Adrenal gland (tissue), 12 donors: ENCODE measurements around the gene TBC1D16. TPM values are rescaled to one million over a fixed set of nuclear protein-coding genes. Genes with fewer than 3 reads are reported as not detected.

Source experiments
- DNase-seq, 7 donors: peaks; one replicate each; pipeline ENCODE4 v3.0.0-alpha.2; 2019 to 2020
- H3K27ac ChIP-seq, 5 donors: fragments of 200-600 bp; sonication (generic) in 4 of 5; 1 replicate in 3 of 5; 2 replicates in 2 of 5; pipeline versions ENCODE4 v1.5.1 to v1.8.0; 2016 to 2020; ENCODE audit warnings: mild to moderate bottlenecking in 1 of 5
- H3K27me3 ChIP-seq: fragments of 200-600 bp; 2 replicates; pipeline ENCODE4 v1.8.0; 2021
- H3K36me3 ChIP-seq, 2 donors: fragments of 200-600 bp; replicated peaks in 1 of 2; 1 replicate in 1 of 2; 2 replicates in 1 of 2; pipeline versions ENCODE4 v1.5.1 to v1.8.0; 2018 to 2022
- H3K4me1 ChIP-seq, 2 donors: fragments of 200-600 bp; replicated peaks in 1 of 2; 1 replicate in 1 of 2; 2 replicates in 1 of 2; pipeline versions ENCODE4 v1.5.1 to v1.8.0; 2018 to 2021
- H3K4me3 ChIP-seq, 4 donors: fragments of 200-600 bp; sonication (generic) in 3 of 4; one replicate each; pipeline ENCODE4 v1.5.1; 2016 to 2018
- H3K9me3 ChIP-seq, 3 donors: fragments of 200-600 bp; sonication (generic) in 1 of 3; replicated peaks in 1 of 3; 1 replicate in 2 of 3; 2 replicates in 1 of 3; pipeline versions ENCODE4 v1.5.1 to v1.8.0; 2016 to 2021
- POLR2A ChIP-seq, 2 donors: fragments of 450-650 bp; IDR thresholded peaks; one replicate each; pipeline ENCODE4 v1.6.1; 2017; ENCODE audit warnings: antibody characterized with exemption in 2 of 2, mild to moderate bottlenecking in 2 of 2, moderate library complexity in 1 of 2
- WGBS, 4 donors: extraction: QIAGEN DNeasy Blood & Tissue Kit in 2 of 4; methylation state at CpG; one replicate each; pipeline versions ENCODE4 v1.1.5 to v1.1.7; 2013 to 2017; 5-methylcytosine and 5-hydroxymethylcytosine counted together
- intact Hi-C, 2 donors: fragments of 100-400 bp; cut with DNase I; formaldehyde crosslinking; loops; one replicate each; pipeline versions ENCODE4 v1.14.1 to v1.15.0; 2022 to 2023
- polyA plus RNA-seq, 3 donors: library from polyadenylated mRNA; stranded (reverse); fragments of 200-250 nt in 2 of 3; fragments of 350-450 nt in 1 of 3; fragmentation: Illumina TruSeq in 1 of 3; extraction: RNeasy Lipid Tissue Mini Kit (QIAGEN cat#74804) in 1 of 3; gene quantifications; one replicate each; pipeline ENCODE4 v1.2.3, GENCODE V29; 2013 to 2014
- total RNA-seq, 9 donors: library from RNA; depleted of rRNA in 4 of 9; stranded (reverse); fragments of >200 nt in 4 of 9; fragments of 120-200 nt in 1 of 9; fragmentation: NEBNext Ultra II Directional in 1 of 9; extraction: Animal tissue kit (Norgen Biotek cat#: 25700) in 1 of 9; gene quantifications; one replicate each; pipeline versions ENCODE4 v1.1.0 to v1.2.4, GENCODE V29; 2013 to 2023
- TF ChIP-seq, protein P1 (sequence below), 6 experiments: fragments of 450-650 bp in 4 of 6; fragments of 200-600 bp in 2 of 6; sonication (generic) in 1 of 6; IDR thresholded peaks; 1 replicate in 5 of 6; 2 replicates in 1 of 6; pipeline versions ENCODE4 v1.5.1 to v1.8.0; 2016 to 2021; ENCODE audit warnings: antibody characterized with exemption in 6 of 6, mild to moderate bottlenecking in 2 of 6, moderate library complexity in 1 of 6
- donor health status: healthy with polysubstance abuse.
- donor health status: Bipolar disorder and iron deficiency.
- donor health status: DM: yes; HTN: yes; CAD: no.
- donor health status: DM: no; HTN: no; CAD: no.
- donor health status: DM: no; HTN: no; CAD: no.
- donor health status: DM: yes; HTN: yes; CAD: no.

The TBC1D16 gene
- total and polyA plus RNA-seq, 12 donors = 4.2 to 62.5 (median 29.5) TPM

DNA sequence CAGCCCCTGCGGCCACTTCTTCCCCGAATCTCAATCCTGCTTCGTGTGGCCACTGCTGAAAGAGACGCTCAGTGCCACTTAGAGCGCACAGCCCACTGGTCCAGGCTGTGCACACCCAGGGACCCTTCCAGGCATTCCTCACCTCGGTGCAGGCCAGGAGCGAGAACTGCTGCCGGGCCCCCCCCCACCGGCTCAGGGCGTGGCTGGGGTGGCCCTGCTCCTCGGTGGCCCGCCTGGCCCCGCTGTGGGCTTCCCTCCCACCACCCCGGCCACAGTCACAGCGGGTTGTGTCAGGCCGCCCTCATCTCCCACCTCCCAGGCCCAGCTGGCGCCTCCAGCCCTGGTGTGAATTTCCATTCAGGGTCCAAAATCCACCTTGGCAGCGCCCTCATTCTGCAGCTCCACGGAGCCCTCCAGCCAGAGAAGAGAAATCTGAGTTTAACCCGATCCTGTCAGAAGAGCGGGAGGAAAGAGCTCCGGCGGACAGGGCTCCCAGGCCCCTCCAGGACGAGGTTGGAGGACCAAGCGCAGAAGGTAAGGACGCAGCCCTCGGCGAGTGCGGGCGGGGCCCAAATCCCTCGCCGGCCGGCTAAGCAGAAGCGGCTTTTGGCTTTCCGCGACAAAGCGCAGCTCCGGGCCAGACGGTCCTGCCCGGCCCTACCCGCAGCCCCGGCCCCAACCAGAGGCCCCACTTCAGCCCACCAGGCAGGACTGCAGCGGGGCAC lies 12.0 kb downstream of the TBC1D16 start:
- WGBS, 4 donors = 82 to 93% (median 87%) methylated on average over 24 to 43 of the region's 43 CpGs
- intact Hi-C loops = no loop called here

DNA sequence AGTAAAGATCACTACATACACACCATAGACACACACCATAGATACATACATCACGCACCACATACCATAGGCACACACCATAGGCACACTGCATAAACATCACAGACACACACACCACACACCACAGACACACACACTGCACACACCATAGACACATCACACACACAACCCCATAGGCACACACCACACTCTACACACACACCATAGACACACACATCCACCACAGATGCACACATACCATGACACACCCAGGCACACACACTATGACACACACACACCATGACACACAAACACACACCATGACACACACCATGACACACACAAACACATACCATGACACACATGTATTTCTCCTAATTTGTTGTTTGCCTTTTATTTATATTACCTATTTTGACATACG lies 14.1 kb downstream of the TBC1D16 start:
- no peak overlapping the region for H3K27ac ChIP-seq
- TF ChIP-seq, protein P1, sequence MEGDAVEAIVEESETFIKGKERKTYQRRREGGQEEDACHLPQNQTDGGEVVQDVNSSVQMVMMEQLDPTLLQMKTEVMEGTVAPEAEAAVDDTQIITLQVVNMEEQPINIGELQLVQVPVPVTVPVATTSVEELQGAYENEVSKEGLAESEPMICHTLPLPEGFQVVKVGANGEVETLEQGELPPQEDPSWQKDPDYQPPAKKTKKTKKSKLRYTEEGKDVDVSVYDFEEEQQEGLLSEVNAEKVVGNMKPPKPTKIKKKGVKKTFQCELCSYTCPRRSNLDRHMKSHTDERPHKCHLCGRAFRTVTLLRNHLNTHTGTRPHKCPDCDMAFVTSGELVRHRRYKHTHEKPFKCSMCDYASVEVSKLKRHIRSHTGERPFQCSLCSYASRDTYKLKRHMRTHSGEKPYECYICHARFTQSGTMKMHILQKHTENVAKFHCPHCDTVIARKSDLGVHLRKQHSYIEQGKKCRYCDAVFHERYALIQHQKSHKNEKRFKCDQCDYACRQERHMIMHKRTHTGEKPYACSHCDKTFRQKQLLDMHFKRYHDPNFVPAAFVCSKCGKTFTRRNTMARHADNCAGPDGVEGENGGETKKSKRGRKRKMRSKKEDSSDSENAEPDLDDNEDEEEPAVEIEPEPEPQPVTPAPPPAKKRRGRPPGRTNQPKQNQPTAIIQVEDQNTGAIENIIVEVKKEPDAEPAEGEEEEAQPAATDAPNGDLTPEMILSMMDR (IDR thresholded peaks at IDR 0.05) = no peak

More for the DNA sequence above, 12.0 kb downstream of the TBC1D16 start:
- Histone ChIP-seq H3K4me3 (no peak overlapping the region), H3K36me3 (no peaks in the 10 kb centered on the region), H3K4me1 (peaks cover 0 to 16% of the 10 kb centered on the region in 2 donors), H3K27me3 (no peaks in the 10 kb centered on the region), H3K27ac (no peak overlapping the region), H3K9me3 (no peaks in the 10 kb centered on the region)
- DNase-seq = no peak
- TF ChIP-seq, protein P1 (IDR thresholded peaks at IDR 0.05) = no peak
- no peak for TF ChIP-seq POLR2A (IDR thresholded peaks at IDR 0.05)

GRCh38 chr17:80018917-80019651 lies 16.6 kb downstream of the TBC1D16 start:
- 85 to 88% (median 88%) methylated on average over 20 to 21 of the region's 21 CpGs for WGBS, 4 donors
- TF ChIP-seq POLR2A (IDR thresholded peaks at IDR 0.05) = no peak
- TF ChIP-seq, protein P1 (IDR thresholded peaks at IDR 0.05) = no peak
- intact Hi-C loops = no loop called here

More for the DNA sequence above, 14.1 kb downstream of the TBC1D16 start:
- Histone ChIP-seq H3K36me3 (no peaks in the 10 kb centered on the region), H3K9me3 (no peaks in the 10 kb centered on the region), H3K4me3 (no peak overlapping the region), H3K27me3 (no peaks in the 10 kb centered on the region), H3K4me1 (peaks cover 0 to 3% of the 10 kb centered on the region in 2 donors)
- WGBS, 4 donors = 96 to 98% (median 97%) methylated on average over 2 of the region's 2 CpGs
- intact Hi-C loops = no loop called here
- DNase-seq = no peak

GRCh38 chr17:80017226-80018010 lies 18.3 kb downstream of the TBC1D16 start:
- Histone ChIP-seq H3K4me3 (no peak overlapping the region), H3K4me1 (no peaks in the 10 kb centered on the region), H3K27me3 (no peaks in the 10 kb centered on the region), H3K36me3 (peaks cover 0 to 10% of the 10 kb centered on the region in 2 donors), H3K9me3 (no peaks in the 10 kb centered on the region), H3K27ac (no peak overlapping the region)
- DNase-seq = no peak
- TF ChIP-seq, protein P1 (IDR thresholded peaks at IDR 0.05) = no peak
- TF ChIP-seq POLR2A (IDR thresholded peaks at IDR 0.05) = no peak
- 96 to 97% (median 97%) methylated on average over 17 to 18 of the region's 18 CpGs for WGBS, 4 donors
- intact Hi-C loops = no loop called here

More at GRCh38 chr17:80018917-80019651, 16.6 kb downstream of the TBC1D16 start:
- DNase-seq = no peak
- no peaks in the 10 kb centered on the region for H3K4me1 ChIP-seq
- no peaks in the 10 kb centered on the region for H3K9me3 ChIP-seq
- H3K4me3 ChIP-seq = no peak overlapping the region
- H3K27me3 ChIP-seq = no peaks in the 10 kb centered on the region
- no peak overlapping the region for H3K27ac ChIP-seq
- H3K36me3 ChIP-seq = no peaks in the 10 kb centered on the region
